HepG2 (cell line): ENCODE data around the gene C6orf136. TPM values are rescaled to one million over a fixed set of nuclear protein-coding genes. Genes with fewer than 3 reads are reported as not detected.
A peak's percentile ranks its signal among the peaks of the same experiment; 100 is the strongest.

Source experiments
- BRCA1 ChIP-seq: sonication (generic); formaldehyde crosslinking; IDR thresholded peaks from 2 replicates; pipeline ENCODE4 v1.4.0; 2020; ENCODE audit warnings: missing genetic modification reagents
- BRD4 ChIP-seq: sonication (generic); formaldehyde crosslinking; IDR thresholded peaks from 2 replicates; pipeline ENCODE4 v1.4.0; 2020; ENCODE audit warnings: missing genetic modification reagents
- ELF1 ChIP-seq: sonication (generic); formaldehyde crosslinking; IDR thresholded peaks from 2 replicates; pipeline ENCODE4 v1.4.0; 2020; ENCODE audit warnings: missing genetic modification reagents
- GABPA ChIP-seq, 2 experiments: IDR thresholded peaks; 2 replicates each; pipeline ENCODE4 v1.6.1; 2011 to 2016; ENCODE audit warnings: low read depth in 2 of 2, low read length in 1 of 2, missing biosample characterization in 1 of 2, missing genetic modification characterization in 1 of 2
- HHEX ChIP-seq: IDR thresholded peaks from 2 replicates; pipeline ENCODE4 v1.6.1; 2016; ENCODE audit warnings: control low read depth
- MATR3 ChIP-seq: sonication (generic); formaldehyde crosslinking; IDR thresholded peaks from 2 replicates; pipeline ENCODE4 v1.4.0; 2020; ENCODE audit warnings: missing genetic modification reagents
- NR2F1 ChIP-seq, 2 experiments: fragments of 450-650 bp in 1 of 2; formaldehyde crosslinking in 1 of 2; IDR thresholded peaks; 2 replicates each; pipeline versions ENCODE4 v1.5.0 to v1.6.1; 2016 to 2020; ENCODE audit warnings: mild to moderate bottlenecking in 1 of 2, missing compliant biosample characterization in 1 of 2, missing genetic modification reagents in 1 of 2, moderate library complexity in 1 of 2
- SMYD3 ChIP-seq: sonication (generic); formaldehyde crosslinking; IDR thresholded peaks from 2 replicates; pipeline ENCODE4 v1.8.1; 2023; ENCODE audit warnings: mild to moderate bottlenecking, missing genetic modification reagents
- SP2 ChIP-seq: sonication (generic); formaldehyde crosslinking; IDR thresholded peaks from 2 replicates; pipeline ENCODE4 v1.5.1; 2020; ENCODE audit warnings: mild to moderate bottlenecking, missing genetic modification reagents
- TARDBP ChIP-seq: sonication (generic); formaldehyde crosslinking; IDR thresholded peaks from 2 replicates; pipeline ENCODE4 v1.8.0; 2022; ENCODE audit warnings: mild to moderate bottlenecking, missing genetic modification reagents
- ZC3H4 ChIP-seq: sonication (generic); formaldehyde crosslinking; IDR thresholded peaks from 2 replicates; pipeline ENCODE4 v1.4.0; 2020; ENCODE audit warnings: missing genetic modification reagents, borderline replicate concordance
- ZKSCAN1 ChIP-seq: fragments of 150-350 bp; IDR thresholded peaks from 2 replicates; pipeline ENCODE4 v1.6.1; 2014; ENCODE audit warnings: low read length
- ZKSCAN8 ChIP-seq: IDR thresholded peaks from 2 replicates; pipeline ENCODE4 v1.6.1; 2016; ENCODE audit warnings: borderline replicate concordance, missing genetic modification reagents, missing compliant biosample characterization
- ZNF3 ChIP-seq: IDR thresholded peaks from 2 replicates; pipeline ENCODE4 v1.7.0; 2017; ENCODE audit warnings: inconsistent platforms
- ZNF674 ChIP-seq: sonication (generic); formaldehyde crosslinking; IDR thresholded peaks from 2 replicates; pipeline ENCODE4 v1.5.0; 2020; ENCODE audit warnings: low read depth, mild to moderate bottlenecking, missing genetic modification reagents
- polyA plus RNA-seq, 8 experiments: library from polyadenylated mRNA; depleted of rRNA in 3 of 8; stranded (reverse) in 7 of 8; unstranded in 1 of 8; fragments of >200 nt; fragmentation: Illumina TruSeq in 4 of 8; extraction: Trizol in 4 of 8; gene quantifications; 2 replicates each; pipeline versions ENCODE4 v1.2.1 to v1.2.3, GENCODE V29; 2011 to 2016; ENCODE audit warnings: low read depth in 4 of 8, missing spikeins in 1 of 8, mixed read lengths in 1 of 8; ENCODE audit not compliant: insufficient read depth in 1 of 8
- total RNA-seq, 5 experiments: library from RNA; depleted of rRNA; stranded (reverse); fragments of >200 nt; fragmentation: Illumina TruSeq; extraction: Trizol; gene quantifications; 2 replicates each; pipeline ENCODE4 v1.2.3, GENCODE V29; 2016; ENCODE audit warnings: low read depth in 1 of 5
- TF ChIP-seq, protein P1 (sequence below): sonication (generic); formaldehyde crosslinking; IDR thresholded peaks from 2 replicates; pipeline ENCODE4 v1.4.0; 2020; ENCODE audit warnings: missing genetic modification reagents, borderline replicate concordance
- TF ChIP-seq, protein P2 (sequence below): sonication (generic); formaldehyde crosslinking; IDR thresholded peaks from 2 replicates; pipeline ENCODE4 v1.4.0; 2020; ENCODE audit warnings: low read depth, mild to moderate bottlenecking, missing genetic modification reagents
- TF ChIP-seq, protein P3 (sequence below), 2 experiments: IDR thresholded peaks; 2 replicates each; pipeline ENCODE4 v1.6.1; 2011 to 2012; ENCODE audit warnings: low read length in 2 of 2, borderline replicate concordance in 1 of 2, low read depth in 1 of 2, mild to moderate bottlenecking in 1 of 2, moderate library complexity in 1 of 2
- TF ChIP-seq, protein P4 (sequence below): sonication (generic); formaldehyde crosslinking; IDR thresholded peaks from 2 replicates; pipeline ENCODE4 v1.4.0; 2020; ENCODE audit warnings: missing genetic modification reagents
- TF ChIP-seq, protein P5 (sequence below): sonication (generic); formaldehyde crosslinking; IDR thresholded peaks from 2 replicates; pipeline ENCODE4 v1.4.0; 2020; ENCODE audit warnings: mild to moderate bottlenecking, missing genetic modification reagents

Gene C6orf136
- total and polyA plus RNA-seq, 2 of the 13 experiments (the other 11 are each of a cell fraction or from before 2014, with no cell fraction given), result 12.0 to 26.2 TPM

DNA sequence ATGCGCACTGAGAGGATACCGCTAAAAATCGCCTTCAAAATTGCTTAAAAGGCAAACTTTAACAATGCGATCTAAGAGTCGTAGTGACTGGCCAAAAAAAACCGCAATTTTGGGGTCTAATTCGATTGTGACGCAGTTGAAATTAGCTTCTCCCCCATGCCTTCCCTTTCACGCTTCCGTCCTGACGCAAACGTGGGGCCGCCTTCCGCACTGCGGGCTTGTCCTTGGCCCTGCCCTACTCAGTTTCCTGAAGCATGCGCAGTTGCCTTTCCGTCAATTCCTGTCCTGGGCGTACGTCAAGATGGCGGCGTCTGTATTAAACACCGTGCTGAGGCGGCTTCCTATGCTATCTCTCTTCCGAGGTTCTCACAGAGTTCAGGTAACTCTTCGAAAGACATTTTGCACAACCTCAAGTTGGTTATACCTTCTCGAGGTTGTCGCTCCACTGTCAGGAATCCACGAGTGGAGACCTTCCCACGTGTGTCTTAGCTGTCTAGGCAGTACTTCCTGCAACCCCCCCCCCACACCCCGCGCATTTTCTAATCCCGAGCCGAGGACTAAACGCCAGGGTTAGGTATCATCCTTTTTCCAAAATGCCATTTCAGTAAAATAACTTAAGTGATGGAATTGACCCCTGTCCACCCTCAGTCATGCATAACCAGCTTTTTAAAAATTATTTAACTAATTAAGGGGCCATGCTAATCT is 29.2 kb upstream of the C6orf136 start, which contains the start of gene MRPS18B (continued):
- TF ChIP-seq ZC3H4 (no peak), ZNF674 (CRISPR knock-in tag) (no peak), ZKSCAN8 (CRISPR knock-in tag) (peak; percentile 65), BRCA1 (CRISPR knock-in tag) (peak; percentile 67; the same call in 1 of the 2 replicates), SP2 (CRISPR knock-in tag) (no peak), BRD4 (CRISPR knock-in tag) (peak; percentile 97), TARDBP (CRISPR knock-in tag) (0 out of 2 replicates have a peak, but pooled peaks have one; percentile 49), MATR3 (CRISPR knock-in tag) (no peak), ZKSCAN1 (no peak), ELF1 (CRISPR knock-in tag) (peak; percentile 83), SMYD3 (CRISPR knock-in tag) (peak; percentile 83), ZNF3 (CRISPR knock-in tag) (peak; percentile 77; the same call in 1 of the 2 replicates), HHEX (no peak), NR2F1 (CRISPR knock-in tag; IDR thresholded peaks at IDR 0.05) (peak in 1 of 2 experiments; percentile 53; a peak in 2 of 4 replicates), GABPA (IDR thresholded peaks at IDR 0.05; ENCODE audit: low read depth, low read length) (no peak), GABPA (CRISPR knock-in tag; IDR thresholded peaks at IDR 0.05; ENCODE audit: low read depth) (peak; percentile 83)
- TF ChIP-seq, protein P1, sequence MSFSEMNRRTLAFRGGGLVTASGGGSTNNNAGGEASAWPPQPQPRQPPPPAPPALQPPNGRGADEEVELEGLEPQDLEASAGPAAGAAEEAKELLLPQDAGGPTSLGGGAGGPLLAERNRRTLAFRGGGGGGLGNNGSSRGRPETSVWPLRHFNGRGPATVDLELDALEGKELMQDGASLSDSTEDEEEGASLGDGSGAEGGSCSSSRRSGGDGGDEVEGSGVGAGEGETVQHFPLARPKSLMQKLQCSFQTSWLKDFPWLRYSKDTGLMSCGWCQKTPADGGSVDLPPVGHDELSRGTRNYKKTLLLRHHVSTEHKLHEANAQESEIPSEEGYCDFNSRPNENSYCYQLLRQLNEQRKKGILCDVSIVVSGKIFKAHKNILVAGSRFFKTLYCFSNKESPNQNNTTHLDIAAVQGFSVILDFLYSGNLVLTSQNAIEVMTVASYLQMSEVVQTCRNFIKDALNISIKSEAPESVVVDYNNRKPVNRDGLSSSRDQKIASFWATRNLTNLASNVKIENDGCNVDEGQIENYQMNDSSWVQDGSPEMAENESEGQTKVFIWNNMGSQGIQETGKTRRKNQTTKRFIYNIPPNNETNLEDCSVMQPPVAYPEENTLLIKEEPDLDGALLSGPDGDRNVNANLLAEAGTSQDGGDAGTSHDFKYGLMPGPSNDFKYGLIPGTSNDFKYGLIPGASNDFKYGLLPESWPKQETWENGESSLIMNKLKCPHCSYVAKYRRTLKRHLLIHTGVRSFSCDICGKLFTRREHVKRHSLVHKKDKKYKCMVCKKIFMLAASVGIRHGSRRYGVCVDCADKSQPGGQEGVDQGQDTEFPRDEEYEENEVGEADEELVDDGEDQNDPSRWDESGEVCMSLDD, result no peak
- TF ChIP-seq, protein P2, sequence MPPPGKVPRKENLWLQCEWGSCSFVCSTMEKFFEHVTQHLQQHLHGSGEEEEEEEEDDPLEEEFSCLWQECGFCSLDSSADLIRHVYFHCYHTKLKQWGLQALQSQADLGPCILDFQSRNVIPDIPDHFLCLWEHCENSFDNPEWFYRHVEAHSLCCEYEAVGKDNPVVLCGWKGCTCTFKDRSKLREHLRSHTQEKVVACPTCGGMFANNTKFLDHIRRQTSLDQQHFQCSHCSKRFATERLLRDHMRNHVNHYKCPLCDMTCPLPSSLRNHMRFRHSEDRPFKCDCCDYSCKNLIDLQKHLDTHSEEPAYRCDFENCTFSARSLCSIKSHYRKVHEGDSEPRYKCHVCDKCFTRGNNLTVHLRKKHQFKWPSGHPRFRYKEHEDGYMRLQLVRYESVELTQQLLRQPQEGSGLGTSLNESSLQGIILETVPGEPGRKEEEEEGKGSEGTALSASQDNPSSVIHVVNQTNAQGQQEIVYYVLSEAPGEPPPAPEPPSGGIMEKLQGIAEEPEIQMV (CRISPR knock-in tag), result no peak
- TF ChIP-seq, protein P3, sequence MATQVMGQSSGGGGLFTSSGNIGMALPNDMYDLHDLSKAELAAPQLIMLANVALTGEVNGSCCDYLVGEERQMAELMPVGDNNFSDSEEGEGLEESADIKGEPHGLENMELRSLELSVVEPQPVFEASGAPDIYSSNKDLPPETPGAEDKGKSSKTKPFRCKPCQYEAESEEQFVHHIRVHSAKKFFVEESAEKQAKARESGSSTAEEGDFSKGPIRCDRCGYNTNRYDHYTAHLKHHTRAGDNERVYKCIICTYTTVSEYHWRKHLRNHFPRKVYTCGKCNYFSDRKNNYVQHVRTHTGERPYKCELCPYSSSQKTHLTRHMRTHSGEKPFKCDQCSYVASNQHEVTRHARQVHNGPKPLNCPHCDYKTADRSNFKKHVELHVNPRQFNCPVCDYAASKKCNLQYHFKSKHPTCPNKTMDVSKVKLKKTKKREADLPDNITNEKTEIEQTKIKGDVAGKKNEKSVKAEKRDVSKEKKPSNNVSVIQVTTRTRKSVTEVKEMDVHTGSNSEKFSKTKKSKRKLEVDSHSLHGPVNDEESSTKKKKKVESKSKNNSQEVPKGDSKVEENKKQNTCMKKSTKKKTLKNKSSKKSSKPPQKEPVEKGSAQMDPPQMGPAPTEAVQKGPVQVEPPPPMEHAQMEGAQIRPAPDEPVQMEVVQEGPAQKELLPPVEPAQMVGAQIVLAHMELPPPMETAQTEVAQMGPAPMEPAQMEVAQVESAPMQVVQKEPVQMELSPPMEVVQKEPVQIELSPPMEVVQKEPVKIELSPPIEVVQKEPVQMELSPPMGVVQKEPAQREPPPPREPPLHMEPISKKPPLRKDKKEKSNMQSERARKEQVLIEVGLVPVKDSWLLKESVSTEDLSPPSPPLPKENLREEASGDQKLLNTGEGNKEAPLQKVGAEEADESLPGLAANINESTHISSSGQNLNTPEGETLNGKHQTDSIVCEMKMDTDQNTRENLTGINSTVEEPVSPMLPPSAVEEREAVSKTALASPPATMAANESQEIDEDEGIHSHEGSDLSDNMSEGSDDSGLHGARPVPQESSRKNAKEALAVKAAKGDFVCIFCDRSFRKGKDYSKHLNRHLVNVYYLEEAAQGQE (IDR thresholded peaks at IDR 0.05; ENCODE audit: borderline replicate concordance in 1 of 2, low read depth in 1 of 2, low read length in 2 of 2), result peak in 1 of 2 experiments; percentile 65; a peak in 1 of 4 replicates
- TF ChIP-seq, protein P4, sequence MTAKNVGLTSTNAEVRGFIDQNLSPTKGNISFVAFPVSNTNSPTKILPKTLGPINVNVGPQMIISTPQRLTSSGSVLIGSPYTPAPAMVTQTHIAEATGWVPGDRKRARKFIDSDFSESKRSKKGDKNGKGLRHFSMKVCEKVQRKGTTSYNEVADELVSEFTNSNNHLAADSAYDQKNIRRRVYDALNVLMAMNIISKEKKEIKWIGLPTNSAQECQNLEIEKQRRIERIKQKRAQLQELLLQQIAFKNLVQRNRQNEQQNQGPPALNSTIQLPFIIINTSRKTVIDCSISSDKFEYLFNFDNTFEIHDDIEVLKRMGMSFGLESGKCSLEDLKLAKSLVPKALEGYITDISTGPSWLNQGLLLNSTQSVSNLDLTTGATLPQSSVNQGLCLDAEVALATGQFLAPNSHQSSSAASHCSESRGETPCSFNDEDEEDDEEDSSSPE, result peak; percentile 43; the same call in 1 of the 2 replicates
- TF ChIP-seq, protein P5, sequence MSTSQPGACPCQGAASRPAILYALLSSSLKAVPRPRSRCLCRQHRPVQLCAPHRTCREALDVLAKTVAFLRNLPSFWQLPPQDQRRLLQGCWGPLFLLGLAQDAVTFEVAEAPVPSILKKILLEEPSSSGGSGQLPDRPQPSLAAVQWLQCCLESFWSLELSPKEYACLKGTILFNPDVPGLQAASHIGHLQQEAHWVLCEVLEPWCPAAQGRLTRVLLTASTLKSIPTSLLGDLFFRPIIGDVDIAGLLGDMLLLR, result peak; percentile 90; the same call in 1 of the 2 replicates
